SH-SY5Y (cell line): Measurements from ENCODE around the gene CACHD1.

Experiments
- GATA2 ChIP-seq: IDR thresholded peaks from 2 replicates; pipeline ENCODE4 v1.6.1; 2011; ENCODE audit warnings: mild to moderate bottlenecking, low read depth, low read length
- GATA3 ChIP-seq: IDR thresholded peaks from 2 replicates; pipeline ENCODE4 v1.6.1; 2011; ENCODE audit warnings: low read depth, mild to moderate bottlenecking, low read length, moderate library complexity

- no peak for TF ChIP-seq GATA2
- TF ChIP-seq GATA3: no peak
These were observed 47.1 kb downstream of the CACHD1 start for GRCh38 chr1:64516803-64517568.
